GM23338 (cell line): ENCODE results near the gene ZPR1. TPM values are rescaled to one million over a fixed set of nuclear protein-coding genes. Genes with fewer than 3 reads are reported as not detected.

Source experiments
- ATAC-seq: fragments of 200-7000 bp; cut with Tn5 transposase; 3 replicates; pipeline ENCODE4 v1.9.1; 2020
- DNase-seq: peaks from one replicate; pipeline ENCODE4 v3.0.0-alpha.2; 2015; ENCODE audit warnings: low spot score
- H2AFZ ChIP-seq: fragments of 200-600 bp; sonication (generic); 2 replicates; pipeline ENCODE4 v1.8.0; 2016; ENCODE audit warnings: antibody characterized with exemption, mild to moderate bottlenecking, moderate library complexity
- H3F3A ChIP-seq: fragments of 200-600 bp; sonication (generic); replicated peaks from 2 replicates; pipeline ENCODE4 v1.8.0; 2017; ENCODE audit warnings: antibody characterized with exemption, mixed run types, low read depth
- H3K27ac ChIP-seq: fragments of 200-600 bp; sonication (generic); 2 replicates; pipeline ENCODE4 v1.6.1; 2016; ENCODE audit warnings: low read depth
- H3K27me3 ChIP-seq: fragments of 200-600 bp; sonication (generic); 2 replicates; pipeline ENCODE4 v1.8.0; 2016; ENCODE audit warnings: mild to moderate bottlenecking, mixed run types, moderate library complexity; ENCODE audit not compliant: insufficient read depth
- H3K36me3 ChIP-seq: fragments of 200-600 bp; sonication (generic); 2 replicates; pipeline ENCODE4 v1.8.0; 2016; ENCODE audit warnings: mild to moderate bottlenecking; ENCODE audit not compliant: insufficient read depth
- H3K4me1 ChIP-seq: fragments of 200-600 bp; sonication (generic); 2 replicates; pipeline ENCODE4 v1.8.0; 2016; ENCODE audit warnings: mild to moderate bottlenecking, moderate library complexity; ENCODE audit not compliant: insufficient read depth
- H3K4me2 ChIP-seq: fragments of 200-600 bp; sonication (generic); 2 replicates; pipeline ENCODE4 v1.7.1; 2017; ENCODE audit warnings: mixed run types
- H3K4me3 ChIP-seq: fragments of 200-600 bp; sonication (generic); 2 replicates; pipeline ENCODE4 v1.6.1; 2016; ENCODE audit warnings: mixed run types
- H3K79me2 ChIP-seq: fragments of 200-600 bp; sonication (generic); replicated peaks from 2 replicates; pipeline ENCODE4 v1.8.0; 2017; ENCODE audit warnings: mild to moderate bottlenecking; ENCODE audit not compliant: insufficient read depth
- H3K9me2 ChIP-seq: fragments of 200-600 bp; sonication (generic); 2 replicates; pipeline ENCODE4 v1.8.0; 2017; ENCODE audit not compliant: insufficient read depth
- H4K20me1 ChIP-seq: fragments of 200-600 bp; sonication (generic); replicated peaks from 2 replicates; pipeline ENCODE4 v1.8.0; 2017; ENCODE audit warnings: mild to moderate bottlenecking; ENCODE audit not compliant: insufficient read depth
- H3K27ac Mint-ChIP-seq: 2 replicates; pipeline ENCODE4 v1.8.0; 2020; ENCODE audit warnings: inconsistent platforms, mild to moderate bottlenecking, moderate library complexity, mixed read lengths
- H3K27me3 Mint-ChIP-seq: 3 replicates; pipeline ENCODE4 v1.8.0; 2022; ENCODE audit warnings: low read depth, mild to moderate bottlenecking, moderate library complexity, mixed read lengths, inconsistent platforms; ENCODE audit not compliant: insufficient read depth, poor library complexity
- H3K36me3 Mint-ChIP-seq: 3 replicates; pipeline ENCODE4 v1.8.0; 2021; ENCODE audit warnings: low read depth, mild to moderate bottlenecking, inconsistent platforms, moderate library complexity, mixed read lengths
- H3K4me1 Mint-ChIP-seq: 3 replicates; pipeline ENCODE4 v1.8.0; 2020; ENCODE audit warnings: mild to moderate bottlenecking, inconsistent platforms, mixed read lengths
- H3K4me3 Mint-ChIP-seq: 3 replicates; pipeline ENCODE4 v1.8.0; 2021; ENCODE audit warnings: moderate library complexity, mild to moderate bottlenecking, inconsistent platforms, mixed read lengths
- H3K9me3 Mint-ChIP-seq: 3 replicates; pipeline ENCODE4 v1.8.0; 2020; ENCODE audit warnings: moderate library complexity, mild to moderate bottlenecking, inconsistent platforms, mixed read lengths
- CREB1 ChIP-seq: fragments of 250-450 bp; sonication (Bioruptor Pico); IDR thresholded peaks from 2 replicates; pipeline ENCODE4 v1.5.0; 2020; ENCODE audit warnings: low read depth, mild to moderate bottlenecking, moderate library complexity
- ETS1 ChIP-seq: IDR thresholded peaks from 2 replicates; pipeline ENCODE4 v1.6.1; 2016; ENCODE audit warnings: antibody characterized with exemption
- EZH2 ChIP-seq: fragments of 200-600 bp; sonication (generic); IDR thresholded peaks from one replicate; pipeline ENCODE4 v1.8.0; 2017; ENCODE audit warnings: antibody characterized with exemption, mild to moderate bottlenecking, low read depth; ENCODE audit not compliant: unreplicated experiment
- EZH2phosphoT487 ChIP-seq: fragments of 200-600 bp; sonication (generic); IDR thresholded peaks from one replicate; pipeline ENCODE4 v1.8.1; 2018; ENCODE audit warnings: antibody characterized with exemption; ENCODE audit not compliant: unreplicated experiment
- JUNB ChIP-seq: IDR thresholded peaks from one replicate; pipeline ENCODE4 v1.6.1; 2016; ENCODE audit warnings: antibody characterized with exemption; ENCODE audit not compliant: unreplicated experiment
- NANOG ChIP-seq: IDR thresholded peaks from 2 replicates; pipeline ENCODE4 v1.6.1; 2016; ENCODE audit warnings: antibody characterized with exemption, borderline replicate concordance
- POLR2AphosphoS5 ChIP-seq: IDR thresholded peaks from 2 replicates; pipeline ENCODE4 v1.6.1; 2016; ENCODE audit warnings: antibody characterized with exemption, low read depth
- STAT1 ChIP-seq: IDR thresholded peaks from one replicate; pipeline ENCODE4 v1.6.1; 2016; ENCODE audit warnings: antibody characterized with exemption; ENCODE audit not compliant: unreplicated experiment
- ZNF114 ChIP-seq: fragments of 250-450 bp; sonication (Bioruptor Pico); IDR thresholded peaks from 2 replicates; pipeline ENCODE4 v1.5.0; 2020; ENCODE audit warnings: mild to moderate bottlenecking, moderate library complexity
- ZNF331 ChIP-seq: fragments of 250-450 bp; sonication (Bioruptor Pico); IDR thresholded peaks from 2 replicates; pipeline ENCODE4 v1.5.0; 2020; ENCODE audit warnings: low read depth, mild to moderate bottlenecking, moderate library complexity
- ZNF462 ChIP-seq: fragments of 250-450 bp; sonication (Bioruptor Pico); IDR thresholded peaks from 2 replicates; pipeline ENCODE4 v1.5.0; 2020; ENCODE audit warnings: mild to moderate bottlenecking, moderate library complexity
- polyA plus RNA-seq: library from polyadenylated mRNA; unstranded; fragments of >200 nt; fragmentation: Nextera tagmentation; extraction: Ambion mirVana; gene quantifications from 2 replicates; pipeline ENCODE4 v1.2.1, GENCODE V29; 2016
- total RNA-seq: library from RNA; depleted of rRNA; stranded (reverse); fragments of >200 nt; shearing (Covaris generic); gene quantifications from 2 replicates; pipeline ENCODE4 v1.2.3, GENCODE V29; 2014

ZPR1 gene
- total and polyA plus RNA-seq, 2 experiments from 2014 or later: 55.4 to 96.7 TPM

GRCh38 chr11:116822575-116822974 lies 34.8 kb upstream of the ZPR1 start (continued):
- no peak for TF ChIP-seq ZNF462 (CRISPR knock-in tag)
- TF ChIP-seq STAT1: no peak
- no peak for TF ChIP-seq CREB1 (CRISPR knock-in tag)
- no peak for TF ChIP-seq ETS1
- TF ChIP-seq ZNF331 (CRISPR knock-in tag): no peak
- no peak for TF ChIP-seq EZH2phosphoT487

GRCh38 chr11:116821050-116821918 lies 33.5 kb upstream of the ZPR1 start:
- H3K4me3 Mint-ChIP-seq: no peak overlapping the region
- H3K27me3 Mint-ChIP-seq: peaks cover 4% of the 10 kb centered on the region
- no peak for TF ChIP-seq ETS1
- no peak for TF ChIP-seq POLR2AphosphoS5
- no peak for TF ChIP-seq JUNB
- TF ChIP-seq EZH2phosphoT487: no peak
- no peak for TF ChIP-seq NANOG
- TF ChIP-seq CREB1 (CRISPR knock-in tag): no peak
- TF ChIP-seq STAT1: no peak
- no peak for TF ChIP-seq EZH2
- TF ChIP-seq ZNF331 (CRISPR knock-in tag): no peak
- TF ChIP-seq ZNF114 (CRISPR knock-in tag): no peak

More at GRCh38 chr11:116821050-116821918, 33.5 kb upstream of the ZPR1 start:
- H3F3A ChIP-seq: no peaks in the 10 kb centered on the region
- H3K27me3 ChIP-seq: no peaks in the 10 kb centered on the region
- Mint-ChIP-seq H3K4me1 (peaks cover 5% of the 10 kb centered on the region; the same call in 2 of the 3 replicates), H3K36me3 (no peaks in the 10 kb centered on the region), H3K9me3 (no peaks in the 10 kb centered on the region), H3K27ac (no peak overlapping the region)
- ATAC-seq (no peak), DNase-seq (no peak)
- H3K4me3 ChIP-seq: no peak overlapping the region
- no peaks in the 10 kb centered on the region for H4K20me1 ChIP-seq
- no peaks in the 10 kb centered on the region for H3K4me1 ChIP-seq
- H2AFZ ChIP-seq: no peak overlapping the region
- H3K9me2 ChIP-seq: 0 out of 2 replicates have a peak, but pooled peaks cover 3% of the 10 kb centered on the region
- H3K79me2 ChIP-seq: no peaks in the 10 kb centered on the region
- no peaks in the 10 kb centered on the region for H3K36me3 ChIP-seq
- no peak overlapping the region for H3K4me2 ChIP-seq
- no peak overlapping the region for H3K27ac ChIP-seq
